ENCODE results near the gene SDF4.

GRCh38 chr1:1199141-1199960 is 32.5 kb downstream of the SDF4 start:
- no peak for TF ChIP-seq CTCF (IDR thresholded peaks at IDR 0.05)
- TF ChIP-seq EZH2 (IDR thresholded peaks at IDR 0.05; ENCODE audit: borderline replicate concordance, insufficient read depth, low read depth, low read length, poor library complexity, severe bottlenecking), result no peak

All from B cell (primary cell).